MM.1S (cell line): ENCODE data around the gene SPOCK1.

Source experiments
- DNase-seq: peaks from one replicate; pipeline ENCODE4 v3.0.0-alpha.2; 2015
- H2AFZ ChIP-seq: fragments of 300-600 bp; sonication (generic); 2 replicates; pipeline ENCODE4 v1.6.0; 2016; ENCODE audit warnings: antibody characterized with exemption, low read length
- H3F3A ChIP-seq: fragments of 300-600 bp; sonication (generic); 2 replicates; pipeline ENCODE4 v1.6.1; 2016; ENCODE audit warnings: mild to moderate bottlenecking, antibody characterized with exemption, low read length, moderate library complexity, mixed read lengths; ENCODE audit not compliant: insufficient read depth
- H3K27ac ChIP-seq: fragments of 300-600 bp; sonication (generic); 2 replicates; pipeline ENCODE4 v1.5.1; 2016; ENCODE audit warnings: mild to moderate bottlenecking, low read length
- H3K27me3 ChIP-seq: fragments of 300-600 bp; sonication (generic); replicated peaks from 2 replicates; pipeline ENCODE4 v1.6.0; 2016; ENCODE audit warnings: low read length; ENCODE audit not compliant: insufficient read depth
- H3K36me3 ChIP-seq: fragments of 300-600 bp; sonication (generic); replicated peaks from 2 replicates; pipeline ENCODE4 v1.6.1; 2016; ENCODE audit warnings: mild to moderate bottlenecking, low read length, mixed read lengths; ENCODE audit not compliant: insufficient read depth
- H3K4me1 ChIP-seq: fragments of 300-600 bp; sonication (generic); 2 replicates; pipeline ENCODE4 v1.6.1; 2016; ENCODE audit warnings: low read length, mixed read lengths
- H3K4me2 ChIP-seq: fragments of 300-600 bp; sonication (generic); 2 replicates; pipeline ENCODE4 v1.6.0; 2016; ENCODE audit warnings: low read depth, low read length
- H3K4me3 ChIP-seq: fragments of 300-600 bp; sonication (generic); 2 replicates; pipeline ENCODE4 v1.5.1; 2016; ENCODE audit warnings: low read length, mixed read lengths
- H3K79me2 ChIP-seq: fragments of 300-600 bp; sonication (generic); 2 replicates; pipeline ENCODE4 v1.6.1; 2016; ENCODE audit warnings: mixed run types, low read length, mixed read lengths
- H3K9ac ChIP-seq: fragments of 300-600 bp; sonication (generic); 2 replicates; pipeline ENCODE4 v1.6.1; 2016; ENCODE audit warnings: low read length, mixed read lengths
- H3K9me2 ChIP-seq: fragments of 300-600 bp; sonication (generic); replicated peaks from 2 replicates; pipeline ENCODE4 v1.6.1; 2016; ENCODE audit warnings: mild to moderate bottlenecking, low read length, mixed read lengths; ENCODE audit not compliant: insufficient read depth
- H3K9me3 ChIP-seq: fragments of 300-600 bp; sonication (generic); replicated peaks from 2 replicates; pipeline ENCODE4 v1.6.1; 2016; ENCODE audit warnings: mild to moderate bottlenecking, low read length, mixed read lengths; ENCODE audit not compliant: insufficient read depth
- H4K20me1 ChIP-seq: fragments of 300-600 bp; sonication (generic); 2 replicates; pipeline ENCODE4 v1.6.1; 2016; ENCODE audit warnings: mild to moderate bottlenecking, low read length, moderate library complexity, mixed read lengths; ENCODE audit not compliant: insufficient read depth
- EZH2 ChIP-seq: fragments of 300-600 bp; sonication (generic); optimal IDR thresholded peaks from 2 replicates; pipeline ENCODE3; 2017; ENCODE audit warnings: low read depth, mild to moderate bottlenecking, antibody characterized with exemption, low read length, mixed read lengths
- EZH2phosphoT487 ChIP-seq: fragments of 300-600 bp; sonication (generic); IDR thresholded peaks from 2 replicates; pipeline ENCODE4 v1.6.1; 2018; ENCODE audit warnings: antibody characterized with exemption, low read length
- TF ChIP-seq, protein P1 (sequence below): fragments of 300-600 bp; sonication (generic); IDR thresholded peaks from 2 replicates; pipeline ENCODE4 v1.5.1; 2016; ENCODE audit warnings: antibody characterized with exemption, low read length, mixed read lengths

SPOCK1 gene

DNA sequence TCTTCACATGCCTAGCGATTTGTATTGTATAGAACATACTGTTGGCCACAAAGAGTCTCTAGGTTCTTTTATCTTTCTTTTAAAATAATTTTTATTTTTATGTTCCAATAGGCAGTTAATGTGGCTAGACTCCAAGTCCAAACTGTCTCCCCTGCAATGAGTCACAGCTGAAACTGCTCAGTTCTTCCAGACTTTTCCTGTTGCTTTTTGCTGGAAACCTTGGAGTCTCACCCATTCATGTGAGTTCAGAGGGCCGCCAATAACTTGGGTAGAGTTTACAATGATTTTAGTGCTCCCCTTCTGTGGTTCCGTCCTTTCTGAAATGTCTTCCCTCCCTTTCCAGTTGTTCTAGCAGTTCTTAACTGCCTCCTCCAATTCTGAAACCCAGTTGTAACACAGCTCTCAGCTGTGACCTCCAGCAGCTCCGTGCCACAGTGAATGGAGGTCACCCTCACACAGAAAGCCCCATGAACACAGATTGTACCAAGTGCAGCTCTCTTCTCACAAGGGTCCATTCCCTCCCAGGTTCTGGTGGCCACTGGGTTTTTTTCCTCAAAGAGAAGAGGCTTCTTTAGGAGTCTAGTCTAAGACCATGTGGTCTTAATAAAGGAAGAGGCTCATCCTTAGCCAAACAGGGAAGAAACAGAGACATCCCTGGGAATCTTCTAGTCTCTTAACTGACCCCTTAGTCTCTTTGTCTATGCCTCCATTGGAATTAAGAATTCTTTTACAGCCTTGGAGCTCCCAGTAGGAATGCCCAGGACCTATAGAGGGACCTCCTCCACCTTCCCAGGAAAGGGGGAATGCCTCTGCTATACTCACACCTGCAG, 198.5 kb downstream of the SPOCK1 start:
- no peak overlapping the region for H3K9ac ChIP-seq
- no peak for DNase-seq
- H3K9me3 ChIP-seq, result no peaks in the 10 kb centered on the region
- no peaks in the 10 kb centered on the region for H3F3A ChIP-seq
- H3K4me3 ChIP-seq, result no peak overlapping the region
- H3K4me2 ChIP-seq, result no peak overlapping the region
- no peak overlapping the region for H2AFZ ChIP-seq
- TF ChIP-seq, protein P1, sequence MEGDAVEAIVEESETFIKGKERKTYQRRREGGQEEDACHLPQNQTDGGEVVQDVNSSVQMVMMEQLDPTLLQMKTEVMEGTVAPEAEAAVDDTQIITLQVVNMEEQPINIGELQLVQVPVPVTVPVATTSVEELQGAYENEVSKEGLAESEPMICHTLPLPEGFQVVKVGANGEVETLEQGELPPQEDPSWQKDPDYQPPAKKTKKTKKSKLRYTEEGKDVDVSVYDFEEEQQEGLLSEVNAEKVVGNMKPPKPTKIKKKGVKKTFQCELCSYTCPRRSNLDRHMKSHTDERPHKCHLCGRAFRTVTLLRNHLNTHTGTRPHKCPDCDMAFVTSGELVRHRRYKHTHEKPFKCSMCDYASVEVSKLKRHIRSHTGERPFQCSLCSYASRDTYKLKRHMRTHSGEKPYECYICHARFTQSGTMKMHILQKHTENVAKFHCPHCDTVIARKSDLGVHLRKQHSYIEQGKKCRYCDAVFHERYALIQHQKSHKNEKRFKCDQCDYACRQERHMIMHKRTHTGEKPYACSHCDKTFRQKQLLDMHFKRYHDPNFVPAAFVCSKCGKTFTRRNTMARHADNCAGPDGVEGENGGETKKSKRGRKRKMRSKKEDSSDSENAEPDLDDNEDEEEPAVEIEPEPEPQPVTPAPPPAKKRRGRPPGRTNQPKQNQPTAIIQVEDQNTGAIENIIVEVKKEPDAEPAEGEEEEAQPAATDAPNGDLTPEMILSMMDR, result no peak
- TF ChIP-seq EZH2phosphoT487 (no peak), EZH2 (no peak)
- no peaks in the 10 kb centered on the region for H3K79me2 ChIP-seq
- no peaks in the 10 kb centered on the region for H3K27me3 ChIP-seq
- no peak overlapping the region for H3K27ac ChIP-seq
- H4K20me1 ChIP-seq, result no peaks in the 10 kb centered on the region
- H3K36me3 ChIP-seq, result no peaks in the 10 kb centered on the region
- H3K4me1 ChIP-seq, result no peaks in the 10 kb centered on the region
- H3K9me2 ChIP-seq, result no peaks in the 10 kb centered on the region

DNA sequence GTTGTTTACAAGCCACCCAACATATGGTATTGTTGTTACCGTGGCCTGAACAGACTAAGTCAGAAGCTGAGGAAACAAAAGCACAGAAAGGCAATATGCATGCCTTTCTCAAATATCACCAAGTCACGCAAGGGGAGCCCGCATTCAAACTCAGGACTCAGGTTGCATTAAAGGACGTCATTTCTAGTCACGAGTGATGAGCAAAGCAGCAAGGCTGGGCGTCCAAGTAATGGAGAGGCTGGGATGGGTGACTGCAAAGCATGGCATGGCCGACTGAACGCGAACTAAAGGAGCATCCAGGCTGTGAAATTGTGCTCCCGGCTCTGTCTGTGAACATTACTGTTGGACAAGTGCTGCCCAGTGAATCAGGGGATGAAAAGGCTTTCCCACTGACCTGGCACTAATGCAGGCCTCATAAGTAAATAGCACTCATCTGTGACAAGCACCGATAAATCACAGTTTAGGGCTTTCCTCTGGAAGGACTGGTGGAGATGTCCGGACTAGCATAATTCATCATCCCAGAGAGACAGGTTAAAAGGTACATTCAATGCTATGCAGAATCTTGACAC, 202.8 kb downstream of the SPOCK1 start:
- Histone ChIP-seq H3K9me2 (no peaks in the 10 kb centered on the region), H3K79me2 (no peaks in the 10 kb centered on the region), H4K20me1 (no peaks in the 10 kb centered on the region), H3K4me2 (no peak overlapping the region), H3K27ac (no peak overlapping the region), H3K9me3 (no peaks in the 10 kb centered on the region), H3K27me3 (no peaks in the 10 kb centered on the region), H3K4me1 (no peaks in the 10 kb centered on the region), H3F3A (no peaks in the 10 kb centered on the region), H3K9ac (no peak overlapping the region), H3K36me3 (no peaks in the 10 kb centered on the region), H2AFZ (no peak overlapping the region), H3K4me3 (no peak overlapping the region)
- DNase-seq, result no peak
- TF ChIP-seq EZH2phosphoT487 (no peak), EZH2 (no peak)
- TF ChIP-seq, protein P1, result no peak

DNA sequence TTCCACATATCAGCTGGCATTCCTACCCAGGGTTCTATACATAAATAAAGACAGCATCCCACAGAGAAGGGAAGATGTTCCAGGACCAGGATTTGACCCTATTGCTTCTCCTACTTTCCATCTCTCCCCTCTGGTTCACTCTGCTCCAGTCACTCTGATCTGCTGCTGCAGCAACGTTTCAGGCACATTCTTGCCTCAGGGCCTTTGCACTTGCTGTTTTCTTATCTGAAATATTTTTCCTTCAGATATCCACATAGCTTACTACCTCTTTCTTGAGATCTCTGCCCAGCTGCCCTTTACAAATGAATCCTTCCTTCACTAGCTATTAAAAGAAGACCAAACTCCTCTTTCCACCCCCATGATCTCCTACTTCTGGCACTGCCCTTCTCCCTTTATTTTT, 204.5 kb downstream of the SPOCK1 start:
- no peaks in the 10 kb centered on the region for H3K36me3 ChIP-seq
- H4K20me1 ChIP-seq, result no peaks in the 10 kb centered on the region
- H2AFZ ChIP-seq, result no peak overlapping the region
- H3F3A ChIP-seq, result no peaks in the 10 kb centered on the region
- no peak overlapping the region for H3K4me2 ChIP-seq
- no peak overlapping the region for H3K27ac ChIP-seq
- H3K9me2 ChIP-seq, result no peaks in the 10 kb centered on the region
- no peaks in the 10 kb centered on the region for H3K4me1 ChIP-seq
- TF ChIP-seq, protein P1, result no peak
- no peak for TF ChIP-seq EZH2phosphoT487
- no peak for TF ChIP-seq EZH2
- H3K4me3 ChIP-seq, result no peak overlapping the region
- no peaks in the 10 kb centered on the region for H3K27me3 ChIP-seq
- no peaks in the 10 kb centered on the region for H3K9me3 ChIP-seq
- H3K79me2 ChIP-seq, result no peaks in the 10 kb centered on the region
- DNase-seq, result no peak
- H3K9ac ChIP-seq, result no peak overlapping the region
